Transverse colon (tissue), 4 donors: ENCODE data around the gene ZXDC. TPM values are rescaled to one million over a fixed set of nuclear protein-coding genes. Genes with fewer than 3 reads are reported as not detected.

Experiments
- DNase-seq: peaks from one replicate; pipeline ENCODE4 v3.0.0-alpha.2; 2019
- H3K27ac ChIP-seq, 4 donors: fragments of 200-600 bp; sonication (generic); 2 replicates each; pipeline ENCODE4 v1.5.1; 2016 to 2018; ENCODE audit warnings: inconsistent platforms in 4 of 4
- H3K27me3 ChIP-seq: fragments of 200-600 bp; sonication (generic); 2 replicates; pipeline ENCODE4 v1.5.1; 2017; ENCODE audit warnings: inconsistent platforms
- H3K36me3 ChIP-seq, 4 donors: fragments of 200-600 bp; sonication (generic); 2 replicates each; pipeline ENCODE4 v1.5.1; 2017 to 2019; ENCODE audit warnings: inconsistent platforms in 4 of 4
- H3K4me1 ChIP-seq, 4 donors: fragments of 200-600 bp; sonication (generic); 2 replicates each; pipeline ENCODE4 v1.5.1; 2017 to 2020; ENCODE audit warnings: inconsistent platforms in 4 of 4
- H3K4me3 ChIP-seq, 4 donors: fragments of 200-600 bp; sonication (generic); 1 replicate in 1 of 4; 2 replicates in 3 of 4; pipeline versions ENCODE4 v1.5.1 to v1.6.1; 2017 to 2019; ENCODE audit warnings: inconsistent platforms in 4 of 4
- H3K9me3 ChIP-seq, 2 donors: fragments of 200-600 bp; sonication (generic); 2 replicates each; pipeline ENCODE4 v1.5.1; 2017 to 2019; ENCODE audit warnings: inconsistent platforms in 2 of 2
- CTCF ChIP-seq, 5 experiments: fragments of 200-600 bp in 3 of 5; fragments of 450-650 bp in 2 of 5; sonication (generic) in 3 of 5; IDR thresholded peaks; 1 replicate in 2 of 5; 2 replicates in 3 of 5; pipeline ENCODE4 v1.5.1; 2016 to 2017; ENCODE audit warnings: antibody characterized with exemption in 5 of 5, inconsistent platforms in 3 of 5, mild to moderate bottlenecking in 2 of 5, moderate library complexity in 1 of 5
- EP300 ChIP-seq: sonication (generic); formaldehyde crosslinking; IDR thresholded peaks from one replicate; pipeline ENCODE4 v1.6.1; 2017; ENCODE audit warnings: antibody characterized with exemption, low read depth
- POLR2A ChIP-seq: fragments of 450-650 bp; IDR thresholded peaks from one replicate; pipeline ENCODE4 v1.6.1; 2016; ENCODE audit warnings: antibody characterized with exemption, mild to moderate bottlenecking, moderate library complexity
- POLR2AphosphoS5 ChIP-seq, 3 donors: sonication (generic); formaldehyde crosslinking; IDR thresholded peaks; one replicate each; pipeline ENCODE4 v1.6.1; 2016; ENCODE audit warnings: antibody characterized with exemption in 3 of 3
- WGBS, 2 donors: methylation state at CpG; one replicate each; pipeline ENCODE4 v1.1.5; 2018; ENCODE audit warnings: low coverage in 1 of 2; 5-methylcytosine and 5-hydroxymethylcytosine counted together
- in situ Hi-C, 4 donors: fragments of 200-750 bp; cut with MboI; loops; one replicate each; pipeline versions ENCODE4 v1.15.0 to v1.15.1; 2017; ENCODE audit warnings: low sequenced_read_pairs in 3 of 4, low pct_ligation_motif_present in 1 of 4, low pct_unique_long_range_greater_than_20kb in 1 of 4
- intact Hi-C: fragments of 100-400 bp; cut with DNase I; formaldehyde crosslinking; loops from one replicate; pipeline ENCODE4 v1.15.1; 2023; ENCODE audit warnings: low total_unique reads
- total RNA-seq, 4 donors: library from RNA; depleted of rRNA; stranded (reverse); fragments of >200 nt; gene quantifications; one replicate each; pipeline ENCODE4 v1.1.0, GENCODE V29; 2016

The ZXDC gene
- total RNA-seq = 10 to 100 TPM; 44.6 to 81.2 (median 46.4) TPM

- TF ChIP-seq EP300 (no peak), CTCF (IDR thresholded peaks at IDR 0.05) (peak in 2 of 5 experiments; percentile 15 to 31), POLR2AphosphoS5 (IDR thresholded peaks at IDR 0.05) (peak; percentile 42 to 89 (median 79)), POLR2A (no peak)
- Histone ChIP-seq H3K4me3 (peak within 1 kb of the TSS; percentile 58 to 75 (median 68)), H3K4me1 (peaks cover 27 to 45% (median 36%) of the 10 kb centered on the region in 4 donors), H3K27ac (peak within 1 kb of the TSS; percentile 96), H3K27me3 (no peaks in the 10 kb centered on the region), H3K9me3 (no peaks in the 10 kb centered on the region), H3K36me3 (peaks cover 0 to 9% (median 4%) of the 10 kb centered on the region in 4 donors)
- in situ Hi-C loops (no loop called here), intact Hi-C loops (no loop called here)
- WGBS, 2 donors = 0% methylated on average over 27 of the region's 112 CpGs; no CpG with 5 or more reads in 1 of the 2 donors
- DNase-seq = peak; percentile 95
These were observed at the start of gene ZXDC for GRCh38 chr3:126475413-126476114. ZXDC (minus strand) TSS chr3:126475891; CDS start chr3:126475865, 26 bp downstream.

GRCh38 chr3:126525091-126525852 is 49.6 kb upstream of the ZXDC start:
- peak overlapping the region in 1 of 4 donors; percentile 46 for H3K27ac ChIP-seq
- no peaks in the 10 kb centered on the region for H3K36me3 ChIP-seq
- intact Hi-C loops = no loop called here
- WGBS, 2 donors = 78% methylated on average over 10 of the region's 12 CpGs; no CpG with 5 or more reads in 1 of the 2 donors
- no peak for DNase-seq
- H3K4me1 ChIP-seq = peaks cover 4 to 18% (median 13%) of the 10 kb centered on the region in 4 donors
- no peaks in the 10 kb centered on the region for H3K9me3 ChIP-seq
- peak overlapping the region in 1 of 4 donors; percentile 56 for H3K4me3 ChIP-seq
- in situ Hi-C loops = no loop called here
- H3K27me3 ChIP-seq = peaks cover 19% of the 10 kb centered on the region
- TF ChIP-seq EP300 (no peak), POLR2AphosphoS5 (IDR thresholded peaks at IDR 0.05) (no peak), CTCF (IDR thresholded peaks at IDR 0.05) (no peak)

GRCh38 chr3:126524429-126524988 is 48.8 kb upstream of the ZXDC start:
- H3K4me3 ChIP-seq = peak overlapping the region; percentile 26 to 56 (median 42)
- intact Hi-C loops (no loop called here), in situ Hi-C loops (no loop called here)
- peaks cover 19% of the 10 kb centered on the region for H3K27me3 ChIP-seq
- 6% methylated on average over 27 of the region's 31 CpGs; no CpG with 5 or more reads in 1 of the 2 donors for WGBS, 2 donors
- H3K4me1 ChIP-seq = peaks cover 4 to 18% (median 13%) of the 10 kb centered on the region in 4 donors
- TF ChIP-seq POLR2AphosphoS5 (IDR thresholded peaks at IDR 0.05) (no peak), CTCF (IDR thresholded peaks at IDR 0.05) (peak in 1 of 5 experiments; percentile 2), EP300 (no peak), POLR2A (peak; percentile 2)
- H3K9me3 ChIP-seq = no peaks in the 10 kb centered on the region
- DNase-seq = peak; percentile 32
- no peaks in the 10 kb centered on the region for H3K36me3 ChIP-seq
- peak overlapping the region; percentile 18 to 57 (median 44) for H3K27ac ChIP-seq
